GM19438 (cell line): Measurements from ENCODE around the gene MED15.

Experiments
- ATAC-seq: cut with Tn5 transposase; IDR thresholded peaks from one replicate; pipeline ENCODE4 v1.9.1; 2021; ENCODE audit warnings: low read depth; ENCODE audit not compliant: unreplicated experiment

The MED15 gene

GRCh38 chr22:20550057-20550817 is 42.8 kb downstream of the MED15 start:
- no peak for ATAC-seq

DNA sequence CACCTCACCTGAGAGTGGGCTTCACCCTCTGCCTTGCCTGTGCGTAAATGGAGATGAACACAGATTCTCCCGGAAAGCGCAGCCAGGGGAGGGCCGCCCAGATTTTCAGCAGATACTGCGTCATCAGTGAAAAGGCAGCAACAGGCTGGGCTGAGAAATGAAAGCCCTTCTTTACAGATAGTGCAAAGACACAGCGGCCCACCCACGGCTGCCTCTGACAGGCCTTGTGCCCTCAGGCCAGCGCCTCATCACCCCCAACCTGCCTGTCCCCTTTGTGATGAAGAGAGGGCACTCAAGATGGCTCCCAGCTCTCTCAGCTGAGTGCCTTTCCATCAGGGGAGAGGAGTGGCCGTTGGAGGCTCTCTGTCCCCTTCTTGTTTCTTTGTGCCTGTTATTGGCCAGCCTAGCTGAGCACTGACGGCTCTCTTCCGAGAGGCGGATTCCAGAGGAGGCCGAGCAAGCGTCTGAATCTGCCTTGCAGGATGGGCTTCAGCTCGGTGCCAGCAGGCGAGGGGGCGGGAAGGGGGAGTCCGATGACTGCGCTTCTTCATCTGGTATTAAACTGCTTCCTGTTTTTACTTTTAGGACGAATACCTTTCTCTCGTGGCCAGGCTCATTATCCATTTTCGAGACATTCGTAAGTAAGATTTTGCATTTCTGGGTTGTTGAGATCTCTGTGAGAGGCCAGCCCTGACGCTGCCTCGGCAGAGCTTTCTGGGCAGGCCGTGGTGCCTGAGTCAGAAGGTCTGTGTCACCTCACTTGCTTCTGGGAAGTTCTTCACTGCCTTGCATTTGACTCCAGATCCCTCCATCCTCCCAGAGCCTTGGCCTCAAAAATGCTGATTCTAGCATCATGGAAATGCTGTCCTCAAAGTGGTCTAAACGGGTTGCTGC is 43.7 kb downstream of the MED15 start:
- ATAC-seq: no peak

GRCh38 chr22:20551805-20552442 is 44.5 kb downstream of the MED15 start:
- no peak for ATAC-seq

GRCh38 chr22:20552443-20553401 is 45.3 kb downstream of the MED15 start:
- no peak for ATAC-seq

DNA sequence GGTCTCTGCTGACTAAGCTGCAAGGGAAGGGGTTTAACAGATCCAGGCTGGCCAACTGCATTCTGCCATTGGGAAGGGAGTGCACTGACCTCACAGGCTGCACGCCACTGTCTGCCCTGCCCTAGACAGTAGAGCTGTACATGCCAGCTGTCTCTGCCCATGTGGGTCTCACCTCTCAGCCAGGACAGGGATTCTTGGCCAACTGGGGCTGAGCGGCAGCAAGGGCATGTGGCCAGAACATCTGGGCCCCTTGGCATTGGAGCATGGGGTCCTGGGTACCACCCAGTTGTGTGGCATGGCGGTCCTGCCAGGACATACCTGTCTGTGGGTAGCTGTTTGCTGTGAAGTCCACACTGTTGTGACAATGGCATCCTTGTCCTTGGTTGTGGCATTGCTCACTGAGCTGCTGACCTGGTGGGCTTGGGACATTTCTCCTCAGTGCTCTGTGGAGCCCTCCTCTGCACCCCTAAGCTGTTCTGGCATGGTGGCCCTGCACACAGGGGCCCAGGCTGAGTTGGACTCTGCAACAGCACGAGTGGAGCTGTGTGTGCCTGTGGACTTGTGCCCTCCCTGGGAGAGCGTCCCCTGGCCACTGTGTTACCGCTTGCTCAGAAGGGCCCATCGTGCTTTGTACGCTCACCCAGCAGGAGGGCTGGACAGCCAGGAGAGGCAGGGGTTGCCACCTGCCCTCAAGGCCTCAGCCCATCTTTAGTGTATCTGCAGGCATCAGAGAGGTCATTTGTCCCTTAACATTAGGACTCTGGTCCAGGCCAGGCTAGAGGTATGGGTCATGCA is 46.7 kb downstream of the MED15 start:
- ATAC-seq: no peak

- ATAC-seq: no peak
Measured at GRCh38 chr22:20554824-20555223, 47.4 kb downstream of the MED15 start.

- ATAC-seq: no peak
Measured at GRCh38 chr22:20558534-20558933, 51.1 kb downstream of the MED15 start.

DNA sequence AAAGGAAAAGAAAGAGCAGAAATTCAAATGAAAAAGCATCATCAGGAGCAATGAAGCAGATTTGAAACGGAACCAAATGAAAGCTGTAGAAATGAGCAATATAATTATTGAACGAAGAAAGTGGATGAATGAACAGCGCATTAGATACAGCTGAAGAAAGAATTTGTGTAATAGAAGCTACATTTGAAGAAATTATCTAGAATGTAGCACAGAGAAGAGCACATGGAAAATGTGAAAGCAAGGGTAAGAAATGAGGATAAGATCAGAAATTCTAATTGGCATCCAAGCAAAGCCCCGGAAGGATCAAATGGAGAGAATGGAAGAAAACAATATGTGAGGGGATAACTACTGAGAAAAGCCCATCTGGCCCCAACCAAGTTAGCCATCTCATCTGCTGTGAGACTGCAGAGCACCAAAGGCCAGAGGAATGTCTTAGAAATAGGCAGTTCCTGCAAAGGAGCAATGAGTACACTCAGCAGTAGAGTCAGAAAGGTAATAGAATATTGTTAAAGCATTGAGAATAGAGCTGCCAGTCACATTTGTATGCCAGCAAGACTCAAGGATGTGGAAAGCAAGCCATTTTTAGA is 51.9 kb downstream of the MED15 start:
- no peak for ATAC-seq

DNA sequence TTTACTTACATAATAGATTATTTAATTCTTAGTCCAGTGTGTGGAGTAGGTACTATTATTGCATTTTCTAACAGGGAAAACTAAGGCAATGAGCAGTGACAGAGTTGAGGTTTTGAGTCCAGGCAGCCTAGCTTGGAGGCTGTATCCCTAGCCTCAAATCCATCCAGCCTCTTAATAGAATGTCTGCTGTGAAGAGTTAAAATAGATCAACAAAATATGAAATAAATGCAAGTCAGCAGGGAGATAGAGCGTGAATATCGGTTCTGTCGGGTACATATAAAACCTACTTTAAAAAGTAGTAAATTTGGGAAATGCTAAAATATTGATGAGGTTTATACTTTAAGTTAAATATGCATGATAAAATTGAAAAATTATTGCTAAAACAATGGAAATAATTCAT is 53.3 kb downstream of the MED15 start:
- no peak for ATAC-seq

- ATAC-seq: no peak
Measured at GRCh38 chr22:20561882-20562281, 54.5 kb downstream of the MED15 start.

- no peak for ATAC-seq
Measured at GRCh38 chr22:20562607-20563465, 55.4 kb downstream of the MED15 start.

- ATAC-seq: no peak
Measured at GRCh38 chr22:20563466-20563906, 56.1 kb downstream of the MED15 start.

DNA sequence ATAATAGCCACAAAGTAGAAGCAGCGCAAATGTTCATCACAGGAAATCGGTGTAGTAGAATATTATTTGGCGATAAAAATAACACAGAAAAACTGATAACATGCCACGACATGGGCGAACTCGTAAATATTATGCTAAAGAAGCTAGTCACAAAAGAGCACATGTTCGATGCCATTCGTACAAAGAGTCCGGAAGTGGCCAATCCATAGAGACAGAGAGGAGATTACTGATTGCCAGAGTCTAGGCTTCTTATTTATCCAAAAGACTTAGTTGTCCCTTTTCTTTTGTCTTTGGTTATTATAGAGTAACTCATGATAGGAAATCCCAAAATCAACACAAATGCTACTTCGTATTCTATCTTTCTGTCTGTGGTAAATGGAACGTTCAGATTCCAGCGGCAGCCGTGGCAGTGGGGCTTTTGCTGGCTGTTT is 56.5 kb downstream of the MED15 start:
- no peak for ATAC-seq

- ATAC-seq: no peak
Measured at GRCh38 chr22:20565079-20565734, 57.8 kb downstream of the MED15 start.

- ATAC-seq: no peak
Measured at GRCh38 chr22:20565761-20566160, 58.4 kb downstream of the MED15 start.

DNA sequence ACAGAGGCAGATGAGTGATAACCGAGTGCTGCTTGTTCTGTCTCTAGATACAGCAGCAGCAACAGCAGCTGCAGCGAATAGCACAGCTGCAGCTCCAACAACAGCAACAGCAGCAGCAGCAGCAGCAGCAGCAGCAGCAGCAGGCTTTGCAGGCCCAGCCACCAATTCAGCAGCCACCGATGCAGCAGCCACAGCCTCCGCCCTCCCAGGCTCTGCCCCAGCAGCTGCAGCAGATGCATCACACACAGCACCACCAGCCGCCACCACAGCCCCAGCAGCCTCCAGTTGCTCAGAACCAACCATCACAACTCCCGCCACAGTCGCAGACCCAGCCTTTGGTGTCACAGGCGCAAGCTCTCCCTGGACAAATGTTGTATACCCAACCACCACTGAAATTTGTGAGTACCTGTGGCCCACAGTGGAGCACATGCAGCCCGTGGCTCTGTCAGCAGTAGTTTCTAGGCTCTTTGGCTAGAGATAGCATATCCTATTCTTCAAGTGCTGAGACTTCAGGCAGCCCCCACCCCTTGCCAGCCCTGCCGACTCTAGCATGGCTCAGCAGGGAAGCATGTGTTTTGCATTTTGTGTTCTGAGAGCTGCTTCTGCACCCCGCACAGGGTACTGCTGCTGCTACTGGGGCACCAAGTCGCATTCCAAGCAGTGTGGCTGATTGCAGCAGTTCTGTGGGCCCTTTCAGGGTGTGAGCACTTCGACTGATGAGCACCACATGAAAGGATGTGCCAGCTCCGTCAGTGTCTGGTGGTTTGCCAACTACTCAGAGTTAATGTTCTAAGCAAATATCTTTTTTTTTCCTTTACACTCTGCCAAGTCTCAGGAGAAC is 59.2 kb downstream of the MED15 start:
- ATAC-seq: no peak
